Astrocyte of the spinal cord (primary cell): ENCODE measurements around the gene FOCAD.

ENCODE experiments used
- DNase-seq: peaks from one replicate; pipeline ENCODE4 v3.0.0; 2011; ENCODE audit warnings: low read depth, low spot score
- H3K4me3 ChIP-seq: 2 replicates; pipeline ENCODE4 v1.5.1; 2011; ENCODE audit warnings: low read depth, mild to moderate bottlenecking, low read length, moderate library complexity
- CTCF ChIP-seq: IDR thresholded peaks from 2 replicates; pipeline ENCODE4 v1.5.1; 2012; ENCODE audit warnings: low read depth, mild to moderate bottlenecking, low read length, inconsistent platforms
- in situ Hi-C: cut with HindIII; loops from 2 replicates; pipeline ENCODE4 v1.10.0; 2017; ENCODE audit warnings: low sequenced_read_pairs

Gene FOCAD

GRCh38 chr9:20782289-20782688, 98.2 kb downstream of the FOCAD start:
- no peak overlapping the region for H3K4me3 ChIP-seq
- no peak for DNase-seq
- in situ Hi-C loops = no loop called here
- TF ChIP-seq CTCF = no peak

- in situ Hi-C loops = no loop called here
Measured at GRCh38 chr9:20783057-20784038, 99.3 kb downstream of the FOCAD start.

GRCh38 chr9:20784196-20784595, 100.1 kb downstream of the FOCAD start:
- no peak for TF ChIP-seq CTCF
- H3K4me3 ChIP-seq = no peak overlapping the region
- DNase-seq = no peak
- in situ Hi-C loops = no loop called here

More at GRCh38 chr9:20783057-20784038, 99.3 kb downstream of the FOCAD start:
- H3K4me3 ChIP-seq = no peak overlapping the region
- DNase-seq = peak; percentile 6
- TF ChIP-seq CTCF = no peak

- DNase-seq = no peak
- no peak for TF ChIP-seq CTCF
- in situ Hi-C loops = no loop called here
- no peak overlapping the region for H3K4me3 ChIP-seq
Measured at GRCh38 chr9:20786807-20787206, 102.7 kb downstream of the FOCAD start.

- DNase-seq = no peak
- H3K4me3 ChIP-seq = no peak overlapping the region
- TF ChIP-seq CTCF = no peak
- in situ Hi-C loops = no loop called here
Measured at GRCh38 chr9:20788526-20789451, 104.7 kb downstream of the FOCAD start.

GRCh38 chr9:20790721-20791120, 106.7 kb downstream of the FOCAD start:
- TF ChIP-seq CTCF = no peak
- H3K4me3 ChIP-seq = no peak overlapping the region
- DNase-seq = no peak
- in situ Hi-C loops = no loop called here
